T-helper 17 cell (primary cell): ENCODE results near the gene SHC2. TPM values are rescaled to one million over a fixed set of nuclear protein-coding genes. Genes with fewer than 3 reads are reported as not detected.

Experiments used
- ATAC-seq: fragments of 150-1000 bp; cut with Tn5 transposase; 2 replicates; pipeline ENCODE4 v1.10.0; 2021; ENCODE audit warnings: mild to moderate bottlenecking, moderate library complexity
- DNase-seq, 3 donors: peaks; one replicate each; pipeline versions ENCODE4 v3.0.0 to v3.0.0-alpha.2; 2020 to 2021
- H3K9me3 ChIP-seq: one replicate; pipeline ENCODE4 v1.7.0; 2013; ENCODE audit warnings: low read length, mild to moderate bottlenecking; ENCODE audit not compliant: control insufficient read depth, poor library complexity, severe bottlenecking
- H3K27ac Mint-ChIP-seq: one replicate; pipeline ENCODE4 v1.8.0; 2022; ENCODE audit warnings: mild to moderate bottlenecking, moderate library complexity, mixed read lengths
- H3K27me3 Mint-ChIP-seq: one replicate; pipeline ENCODE4 v1.8.0; 2022; ENCODE audit warnings: mixed read lengths
- H3K36me3 Mint-ChIP-seq: one replicate; pipeline ENCODE4 v1.8.0; 2022; ENCODE audit warnings: low read depth, mixed read lengths
- H3K4me1 Mint-ChIP-seq: one replicate; pipeline ENCODE4 v1.8.0; 2022; ENCODE audit warnings: mild to moderate bottlenecking, mixed read lengths
- H3K4me3 Mint-ChIP-seq: one replicate; pipeline ENCODE4 v1.8.0; 2022; ENCODE audit warnings: mild to moderate bottlenecking, moderate library complexity, mixed read lengths
- total RNA-seq, 4 donors: library from RNA in 2 of 4; stranded (reverse) in 2 of 4; gene quantifications; one replicate each; pipeline ENCODE4 v1.2.3 and lab custom pipeline; 2022 to 2026

The SHC2 gene
- total RNA-seq, 2 donors from 2014 or later: not detected

- DNase-seq: no peak
- H3K9me3 ChIP-seq: no peaks in the 10 kb centered on the region
- no peaks in the 10 kb centered on the region for H3K36me3 Mint-ChIP-seq
- H3K4me1 Mint-ChIP-seq: peaks cover 2% of the 10 kb centered on the region
- ATAC-seq: no peak
- H3K27ac Mint-ChIP-seq: no peak overlapping the region
- peaks cover 4% of the 10 kb centered on the region for H3K27me3 Mint-ChIP-seq
- no peak overlapping the region for H3K4me3 Mint-ChIP-seq
Measured at GRCh38 chr19:470701-471100, 9.9 kb upstream of the SHC2 start.

- Mint-ChIP-seq H3K4me1 (no peaks in the 10 kb centered on the region), H3K27ac (no peak overlapping the region), H3K4me3 (no peak overlapping the region), H3K36me3 (no peaks in the 10 kb centered on the region), H3K27me3 (peaks cover 4% of the 10 kb centered on the region)
- DNase-seq (no peak), ATAC-seq (no peak)
- no peaks in the 10 kb centered on the region for H3K9me3 ChIP-seq
Measured at GRCh38 chr19:469833-470232, 9.0 kb upstream of the SHC2 start.

DNA sequence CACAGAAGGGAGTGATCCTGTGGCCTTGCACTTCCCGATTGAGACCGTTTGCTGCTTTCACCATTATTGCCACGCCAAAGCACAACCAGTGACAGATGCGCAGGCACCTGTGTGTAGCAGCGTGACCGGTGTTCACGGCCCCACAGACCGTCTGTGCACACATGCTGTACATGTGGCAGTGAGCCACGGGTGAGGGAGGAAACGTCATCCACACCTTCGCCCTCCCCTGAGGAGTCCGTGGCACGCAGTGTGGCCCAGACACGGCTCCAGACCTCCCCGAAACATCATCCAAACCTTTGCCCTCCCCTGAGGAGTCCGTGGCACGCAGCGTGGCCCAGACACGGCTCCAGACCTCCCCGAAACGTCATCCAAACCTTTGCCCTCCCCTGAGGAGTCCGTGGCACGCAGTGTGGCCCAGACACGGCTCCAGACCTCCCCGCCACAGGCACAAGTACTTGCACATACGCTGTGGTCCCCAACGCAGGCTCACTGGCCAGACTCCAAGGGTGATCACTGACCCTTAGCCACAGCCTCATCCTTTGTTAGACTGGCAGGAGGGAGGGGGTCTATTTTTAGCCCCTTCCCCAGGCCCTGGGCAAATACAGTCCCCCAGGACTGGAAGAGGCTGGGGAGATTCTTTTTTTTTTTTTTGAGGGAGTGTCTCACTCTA lies 7.9 kb upstream of the SHC2 start:
- H3K9me3 ChIP-seq: no peaks in the 10 kb centered on the region
- no peaks in the 10 kb centered on the region for H3K4me1 Mint-ChIP-seq
- no peaks in the 10 kb centered on the region for H3K36me3 Mint-ChIP-seq
- ATAC-seq: no peak
- H3K4me3 Mint-ChIP-seq: no peak overlapping the region
- H3K27me3 Mint-ChIP-seq: peaks cover 4% of the 10 kb centered on the region
- DNase-seq: no peak
- H3K27ac Mint-ChIP-seq: no peak overlapping the region

GRCh38 chr19:467554-467953 lies 6.7 kb upstream of the SHC2 start:
- Mint-ChIP-seq H3K4me3 (no peak overlapping the region), H3K27ac (no peak overlapping the region), H3K27me3 (peaks cover 12% of the 10 kb centered on the region), H3K36me3 (no peaks in the 10 kb centered on the region), H3K4me1 (no peaks in the 10 kb centered on the region)
- DNase-seq: no peak
- ATAC-seq: no peak
- H3K9me3 ChIP-seq: no peaks in the 10 kb centered on the region

DNA sequence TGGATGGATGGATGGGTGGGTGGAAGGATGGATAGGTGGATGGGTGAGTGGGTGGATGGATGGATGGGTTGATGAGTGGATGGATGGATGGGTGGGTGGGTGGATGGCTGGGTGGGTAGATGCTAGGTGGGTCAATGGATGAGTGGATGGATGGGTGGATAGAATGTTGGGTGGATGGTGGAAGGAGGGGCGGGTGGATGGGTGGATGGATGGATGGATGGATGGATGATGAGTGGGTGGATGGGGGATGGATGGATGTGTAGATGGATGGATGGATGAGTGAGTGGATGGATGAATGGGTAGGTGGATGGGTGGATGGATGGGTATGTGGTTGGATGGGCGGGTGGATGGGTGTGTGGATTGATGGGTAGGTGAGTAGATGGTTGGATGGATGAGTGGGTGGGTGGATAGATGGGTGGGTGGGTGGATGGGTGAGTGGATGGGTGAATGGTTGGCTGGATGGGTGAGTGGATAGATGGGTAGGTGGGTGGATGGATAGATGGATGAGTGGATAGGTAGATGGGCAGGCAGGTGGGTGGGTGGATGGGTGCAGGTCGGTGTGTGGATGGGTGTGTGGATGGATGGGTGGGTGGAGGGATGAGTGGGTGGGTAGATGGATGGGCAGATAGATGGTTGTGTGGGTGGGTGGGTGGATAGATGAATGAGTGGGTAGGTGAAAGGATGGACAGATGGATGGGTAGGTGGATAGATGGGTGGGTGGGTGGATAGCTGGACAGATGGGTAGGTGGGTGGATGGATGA lies 4.4 kb upstream of the SHC2 start:
- H3K27ac Mint-ChIP-seq: no peak overlapping the region
- peaks cover 3% of the 10 kb centered on the region for H3K4me1 Mint-ChIP-seq

DNA sequence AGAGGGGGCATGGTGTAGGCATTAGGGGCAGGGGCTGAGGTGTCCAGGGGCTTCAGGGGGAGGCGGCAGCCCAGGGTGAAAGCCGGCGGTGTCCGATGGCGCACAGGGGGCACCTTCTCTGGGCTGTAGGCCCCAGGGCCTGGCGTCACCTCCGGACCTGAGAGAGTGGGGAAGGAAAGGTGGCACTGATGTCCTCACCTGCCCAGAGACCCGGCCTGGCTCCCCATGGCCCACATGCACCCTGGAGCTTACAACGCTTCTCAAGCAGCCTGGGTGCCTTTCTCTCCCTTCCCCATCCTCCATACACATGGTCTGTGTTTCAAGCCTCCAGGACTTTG lies 3.3 kb upstream of the SHC2 start:
- no peak overlapping the region for H3K4me3 Mint-ChIP-seq
- no peaks in the 10 kb centered on the region for H3K36me3 Mint-ChIP-seq
- ATAC-seq (no peak), DNase-seq (no peak)
- peaks cover 3% of the 10 kb centered on the region for H3K4me1 Mint-ChIP-seq
- H3K9me3 ChIP-seq: no peaks in the 10 kb centered on the region
- peaks cover 13% of the 10 kb centered on the region for H3K27me3 Mint-ChIP-seq
- no peak overlapping the region for H3K27ac Mint-ChIP-seq

More for the DNA sequence above, 4.4 kb upstream of the SHC2 start:
- H3K4me3 Mint-ChIP-seq: no peak overlapping the region
- no peaks in the 10 kb centered on the region for H3K9me3 ChIP-seq
- no peaks in the 10 kb centered on the region for H3K36me3 Mint-ChIP-seq
- DNase-seq (no peak), ATAC-seq (no peak)
- H3K27me3 Mint-ChIP-seq: peaks cover 13% of the 10 kb centered on the region

DNA sequence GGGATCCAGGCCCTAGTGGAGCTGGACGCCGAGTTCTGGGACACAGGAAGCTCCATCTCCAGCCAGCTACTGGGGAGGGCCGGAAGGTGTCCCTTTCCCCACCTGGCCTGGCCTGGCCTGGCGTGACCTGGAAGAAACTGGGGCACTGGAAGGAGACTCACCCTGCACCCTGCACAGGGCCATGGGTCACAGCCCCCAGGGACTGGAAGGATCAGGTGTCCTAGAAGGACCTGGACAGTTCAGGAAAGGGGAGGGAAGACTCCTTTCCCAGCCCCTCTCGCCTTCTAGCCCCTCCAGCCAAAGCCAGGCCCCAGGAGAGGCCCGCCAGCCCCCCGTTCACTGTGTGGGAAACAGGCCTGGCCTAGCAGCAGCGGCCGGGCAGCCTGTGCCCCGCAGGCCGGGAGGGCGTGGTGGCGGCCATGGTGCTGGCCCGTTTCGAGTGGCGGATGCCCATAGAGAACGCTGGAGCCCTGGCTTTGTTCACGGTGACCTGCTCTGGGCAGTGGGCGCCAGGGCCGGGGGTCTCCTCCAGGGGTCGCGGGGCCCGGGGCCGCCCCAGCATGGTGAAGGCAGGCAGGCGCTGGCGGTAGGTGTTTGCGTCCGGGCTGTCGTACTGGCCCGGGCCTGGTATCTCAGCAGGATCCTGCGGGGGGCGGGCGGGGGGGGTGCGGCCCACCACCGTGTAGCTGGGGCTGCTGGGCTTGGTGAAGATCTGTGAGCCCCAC lies 2.8 kb upstream of the SHC2 start:
- H3K27ac Mint-ChIP-seq: no peak overlapping the region
- ATAC-seq: no peak
- peaks cover 3% of the 10 kb centered on the region for H3K4me1 Mint-ChIP-seq
- no peak for DNase-seq
- no peaks in the 10 kb centered on the region for H3K9me3 ChIP-seq
- peaks cover 13% of the 10 kb centered on the region for H3K27me3 Mint-ChIP-seq
- no peaks in the 10 kb centered on the region for H3K36me3 Mint-ChIP-seq
- H3K4me3 Mint-ChIP-seq: no peak overlapping the region

GRCh38 chr19:461721-462551 lies 1.1 kb upstream of the SHC2 start:
- H3K27me3 Mint-ChIP-seq: peaks cover 19% of the 10 kb centered on the region
- H3K27ac Mint-ChIP-seq: no peak overlapping the region
- peak overlapping the region; percentile 87 for H3K4me3 Mint-ChIP-seq
- no peaks in the 10 kb centered on the region for H3K9me3 ChIP-seq
- peaks cover 3% of the 10 kb centered on the region for H3K4me1 Mint-ChIP-seq
- DNase-seq (no peak), ATAC-seq (no peak)
- H3K36me3 Mint-ChIP-seq: no peaks in the 10 kb centered on the region

DNA sequence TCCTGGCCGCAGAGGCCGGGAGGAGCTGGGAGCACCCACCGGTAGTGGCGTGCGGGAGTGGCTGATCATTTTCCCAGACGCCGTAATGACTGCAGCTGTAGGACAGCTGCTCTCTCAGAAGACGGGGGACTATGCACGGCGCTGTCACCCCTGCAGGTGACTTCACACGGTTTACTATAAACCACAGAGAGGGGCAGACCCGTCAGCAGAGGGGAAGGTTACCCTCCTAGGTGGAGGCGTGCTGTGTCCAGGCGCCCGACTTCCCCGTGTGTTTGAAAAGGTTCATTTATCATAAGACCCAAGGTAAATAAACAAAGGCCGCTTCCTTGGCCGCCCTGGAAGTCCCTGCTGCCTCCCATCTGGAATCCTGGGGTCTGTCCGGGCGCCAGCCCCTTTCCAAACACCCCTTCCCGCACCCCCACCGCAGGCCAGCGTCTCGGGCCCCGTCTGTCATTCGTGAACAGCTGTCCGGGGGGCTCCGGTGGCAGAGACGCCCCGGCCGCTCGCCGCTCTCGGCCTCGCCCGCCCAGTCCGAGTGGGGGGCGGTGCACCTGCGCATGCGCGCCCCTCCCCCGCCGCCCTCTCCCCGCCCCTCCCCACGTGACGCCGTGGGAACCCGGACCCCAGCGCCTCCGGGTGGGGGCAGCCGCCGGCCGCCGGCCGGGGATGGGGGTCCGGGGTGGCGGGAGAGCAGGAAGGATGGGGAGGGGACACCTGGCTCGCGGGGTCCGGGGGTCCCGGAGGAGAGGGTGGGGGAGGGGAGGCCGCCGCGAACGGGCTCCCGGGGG lies 915 bp downstream of the SHC2 start:
- no peak overlapping the region for H3K27ac Mint-ChIP-seq
- no peaks in the 10 kb centered on the region for H3K9me3 ChIP-seq
- H3K36me3 Mint-ChIP-seq: no peaks in the 10 kb centered on the region
- H3K4me1 Mint-ChIP-seq: peaks cover 3% of the 10 kb centered on the region
- peaks cover 19% of the 10 kb centered on the region for H3K27me3 Mint-ChIP-seq
- DNase-seq (no peak), ATAC-seq (peak; percentile 49)
- peak overlapping the region; percentile 74 for H3K4me3 Mint-ChIP-seq

- Mint-ChIP-seq H3K36me3 (no peaks in the 10 kb centered on the region), H3K27me3 (peaks cover 18% of the 10 kb centered on the region), H3K27ac (no peak overlapping the region), H3K4me1 (peaks cover 3% of the 10 kb centered on the region), H3K4me3 (no peak overlapping the region)
- DNase-seq (no peak), ATAC-seq (no peak)
- H3K9me3 ChIP-seq: no peaks in the 10 kb centered on the region
Measured at GRCh38 chr19:458091-459042, 2.5 kb downstream of the SHC2 start.

DNA sequence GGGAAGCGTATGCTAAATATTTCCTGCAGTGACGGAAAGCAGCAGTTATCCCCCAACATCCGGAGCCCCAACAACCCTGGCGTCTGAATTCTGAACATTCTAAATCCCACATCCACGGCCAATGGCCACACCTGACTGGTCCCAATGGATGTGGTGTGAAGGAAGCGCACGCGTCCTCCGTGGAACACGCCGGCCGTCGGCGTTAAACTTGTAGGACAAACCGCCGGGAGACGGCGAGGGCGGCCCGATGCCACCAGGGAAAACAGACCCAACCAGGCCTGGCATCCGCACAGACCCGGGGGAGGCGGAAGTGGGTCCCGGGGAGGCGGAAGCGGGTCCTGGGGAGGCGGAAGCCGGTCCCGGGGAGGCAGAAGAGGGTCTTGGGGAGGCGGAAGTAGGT lies 3.2 kb downstream of the SHC2 start:
- ATAC-seq (no peak), DNase-seq (no peak)
- Mint-ChIP-seq H3K36me3 (no peaks in the 10 kb centered on the region), H3K4me3 (no peak overlapping the region), H3K27me3 (peaks cover 10% of the 10 kb centered on the region), H3K27ac (no peak overlapping the region), H3K4me1 (peaks cover 3% of the 10 kb centered on the region)
- H3K9me3 ChIP-seq: no peaks in the 10 kb centered on the region
